Tibial nerve (tissue), 3 donors: Measurements from ENCODE around the gene MALRD1.

Source experiments
- CTCF ChIP-seq, 5 experiments: fragments of 200-600 bp in 3 of 5; fragments of 450-650 bp in 2 of 5; sonication (generic) in 3 of 5; IDR thresholded peaks; one replicate each; pipeline ENCODE4 v1.5.1; 2016 to 2019; ENCODE audit warnings: antibody characterized with exemption in 5 of 5, mild to moderate bottlenecking in 3 of 5, moderate library complexity in 2 of 5
- POLR2A ChIP-seq, 2 donors: fragments of 450-650 bp; IDR thresholded peaks; one replicate each; pipeline ENCODE4 v1.6.1; 2017; ENCODE audit warnings: antibody characterized with exemption in 2 of 2, mild to moderate bottlenecking in 2 of 2, moderate library complexity in 2 of 2

- TF ChIP-seq CTCF (IDR thresholded peaks at IDR 0.05) (no peak), POLR2A (IDR thresholded peaks at IDR 0.05) (no peak)
Measured at GRCh38 chr10:19656420-19657042, 607.9 kb downstream of the MALRD1 start.
